Activated CD4-positive, CD25-positive, alpha-beta regulatory T cell treated with anti-CD3 and anti-CD28 coated beads, Interleukin-2, amount 50 U/mL, for 72 hours (primary cell): ENCODE results near the gene HEPACAM.

ENCODE experiments used
- DNase-seq: peaks from one replicate; pipeline ENCODE4 v3.0.0; 2021

HEPACAM gene

DNA sequence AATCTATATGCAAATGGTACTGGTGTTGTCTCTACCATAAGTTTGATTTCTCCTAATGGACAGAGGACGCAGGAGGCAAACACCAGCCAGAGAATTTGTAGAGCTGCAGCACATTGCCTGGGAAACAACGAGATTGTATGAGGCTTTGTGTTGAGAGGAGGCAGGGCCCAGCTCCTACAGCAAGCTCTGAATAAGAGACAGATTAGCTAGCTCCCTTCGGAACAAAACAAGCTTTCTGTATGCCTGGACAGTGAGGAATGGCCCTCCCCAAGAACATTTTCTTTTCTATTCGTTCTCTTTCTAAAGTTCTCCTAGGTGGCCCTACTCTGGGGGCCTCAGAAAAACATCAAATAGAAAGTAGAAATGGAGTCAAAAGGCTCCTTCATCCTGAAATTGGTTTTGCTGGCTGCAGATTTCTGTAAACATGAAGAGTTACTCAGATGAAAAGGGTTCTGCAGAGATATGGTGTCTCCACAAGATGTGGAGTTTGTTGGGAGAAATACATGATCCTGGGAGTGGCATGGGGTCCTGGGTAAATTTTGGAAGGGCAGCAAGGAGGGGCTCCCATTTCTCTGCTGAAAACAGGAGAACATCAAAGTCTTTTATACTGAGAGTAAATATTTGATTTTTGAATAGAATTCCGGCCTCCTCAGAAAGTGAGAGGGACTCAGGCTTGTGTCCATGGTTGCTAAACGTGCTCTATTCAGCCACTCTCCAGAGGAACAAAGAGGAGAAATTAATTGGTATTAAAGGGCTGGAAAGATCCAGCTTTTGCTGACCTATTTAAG, 6.8 kb upstream of the HEPACAM start:
- DNase-seq, result no peak

DNA sequence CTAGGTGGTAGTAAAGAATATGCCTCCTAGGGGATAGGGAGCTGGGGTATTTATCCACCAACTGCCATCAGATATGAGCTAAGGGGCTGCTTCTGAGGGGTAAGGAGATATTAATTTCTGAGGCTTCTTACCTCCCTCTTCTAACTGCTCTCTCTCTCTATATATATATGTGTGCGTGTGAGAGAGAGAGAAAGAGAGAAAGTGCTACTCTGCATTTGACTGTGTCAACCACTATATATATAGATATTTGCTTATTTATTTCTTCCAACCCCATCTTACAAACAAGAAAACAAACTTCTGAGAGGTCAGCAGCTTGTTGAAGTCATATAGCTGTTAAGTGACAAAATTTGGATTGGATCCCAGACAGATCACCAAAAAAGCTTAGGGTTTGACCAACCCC, 5.9 kb upstream of the HEPACAM start:
- no peak for DNase-seq

DNA sequence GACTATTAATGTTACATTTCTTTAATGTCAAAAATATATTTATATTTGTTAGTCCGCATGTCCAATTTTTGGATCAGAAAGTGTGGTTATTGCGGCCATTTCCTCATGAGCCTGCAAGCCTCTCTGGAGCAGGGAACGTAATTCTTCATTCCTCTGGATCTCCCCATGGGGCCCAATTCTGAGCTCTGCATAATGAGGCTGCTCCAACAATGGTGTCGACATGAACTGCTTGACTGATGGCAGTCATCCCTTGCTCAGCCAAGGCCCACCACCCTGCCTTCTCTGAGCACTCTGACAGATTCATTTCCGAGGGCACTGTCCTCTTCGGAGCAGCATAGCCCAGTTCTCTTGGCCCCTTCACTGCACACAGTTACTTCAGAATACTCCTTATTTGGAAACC, 3.1 kb upstream of the HEPACAM start:
- no peak for DNase-seq

DNA sequence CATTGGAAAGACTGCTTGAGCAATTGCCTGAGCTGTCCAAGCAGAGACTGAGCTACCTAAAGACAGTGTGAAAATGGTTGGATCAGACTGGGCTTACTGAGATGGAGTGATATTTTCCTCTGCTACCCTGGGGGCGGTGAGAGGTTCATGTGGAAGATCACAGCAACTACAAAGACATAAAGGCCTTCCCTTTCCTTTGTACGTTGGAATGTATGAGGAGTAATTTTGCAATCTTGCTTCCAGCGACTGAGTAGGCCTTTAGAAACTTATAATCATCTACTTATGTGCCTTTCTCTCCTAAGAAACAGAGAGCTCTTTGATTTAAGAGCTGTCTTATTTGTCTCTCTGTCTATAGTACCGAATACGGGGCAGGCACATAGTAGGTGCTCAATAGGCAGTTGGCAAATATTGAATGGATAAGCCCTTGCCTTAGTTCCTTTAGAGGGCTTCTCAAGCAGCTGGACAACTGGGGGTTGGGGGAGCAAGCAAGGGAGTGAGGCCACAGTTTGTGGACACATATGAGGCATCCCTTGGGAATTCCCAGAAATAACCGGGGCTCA, 2.4 kb upstream of the HEPACAM start:
- no peak for DNase-seq

DNA sequence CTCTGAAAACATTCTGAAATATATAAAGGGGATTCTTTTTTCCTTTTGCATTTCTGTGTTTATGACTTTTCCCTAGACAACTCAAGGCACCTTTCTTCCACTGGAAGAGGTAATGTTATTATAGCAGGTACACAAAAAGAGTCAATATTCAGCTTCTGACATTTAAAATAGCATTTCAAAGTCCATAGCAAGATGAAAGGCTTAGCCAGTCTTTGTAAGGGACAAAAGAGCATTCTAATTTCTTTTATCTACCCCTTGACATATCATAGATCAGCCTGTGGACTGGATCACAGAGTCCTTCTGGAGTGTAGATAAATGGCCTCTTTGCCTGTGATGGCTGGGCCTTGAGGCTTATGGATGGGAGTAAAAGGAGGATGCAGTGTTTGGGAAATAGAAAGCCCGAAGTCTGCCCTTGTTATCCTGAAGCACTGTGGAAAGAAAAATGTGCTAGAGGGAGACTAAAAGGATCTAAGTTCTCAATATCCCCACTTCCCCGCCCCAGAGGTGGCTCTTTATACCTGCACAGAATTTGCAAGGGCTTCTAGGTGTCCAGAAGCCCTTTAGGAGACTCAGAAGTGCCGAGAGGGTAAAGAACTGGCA, 1.6 kb upstream of the HEPACAM start:
- no peak for DNase-seq

DNA sequence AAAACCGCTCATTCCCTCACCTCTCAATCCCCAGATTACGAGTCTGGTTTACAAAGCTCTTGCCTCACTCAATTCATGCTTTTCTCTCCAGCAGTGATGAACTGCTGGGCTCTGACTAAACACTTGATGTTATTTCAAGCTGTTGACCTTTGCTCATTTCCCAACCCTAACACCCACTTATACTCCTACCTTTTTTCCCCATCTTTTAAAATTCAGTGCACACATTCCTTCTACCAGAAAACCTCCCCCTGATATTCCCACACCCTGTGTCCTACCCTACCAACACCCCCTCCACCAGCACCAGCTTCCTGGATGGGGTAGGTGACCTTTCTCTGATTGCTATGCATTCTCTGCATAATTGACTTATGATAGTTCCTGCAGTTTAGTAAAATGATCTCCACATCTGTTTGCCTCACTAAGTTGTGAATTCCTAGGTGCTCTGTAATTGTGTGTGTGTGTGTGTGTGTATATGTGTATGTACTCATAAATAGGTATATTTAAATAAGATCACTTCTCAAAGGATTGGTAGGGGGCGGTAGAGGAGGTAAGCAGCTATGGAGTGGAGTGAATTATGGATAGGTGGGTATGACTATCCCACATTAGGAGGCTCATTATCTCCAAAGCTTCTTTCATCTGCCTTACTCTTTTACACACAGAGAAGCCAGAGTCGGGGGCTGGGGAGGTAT, 842 bp downstream of the HEPACAM start:
- no peak for DNase-seq

DNA sequence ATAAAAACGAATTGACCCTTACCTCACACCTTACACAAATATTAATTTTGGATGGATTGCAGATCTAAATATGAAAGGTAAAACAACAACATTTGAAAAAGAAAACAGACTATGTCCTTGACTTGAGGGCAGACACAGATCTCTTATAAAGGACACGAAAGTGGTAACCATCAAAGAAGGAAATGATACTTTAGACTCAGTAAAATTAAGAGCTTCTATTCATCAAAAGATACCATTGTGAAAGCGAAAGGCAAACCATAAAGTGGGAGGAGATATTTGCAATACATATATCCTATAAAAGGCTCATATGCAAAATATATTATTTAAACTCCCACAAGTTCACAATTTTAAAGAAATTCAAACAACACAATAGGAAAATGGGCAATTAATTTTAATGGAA, 5.0 kb downstream of the HEPACAM start:
- no peak for DNase-seq

DNA sequence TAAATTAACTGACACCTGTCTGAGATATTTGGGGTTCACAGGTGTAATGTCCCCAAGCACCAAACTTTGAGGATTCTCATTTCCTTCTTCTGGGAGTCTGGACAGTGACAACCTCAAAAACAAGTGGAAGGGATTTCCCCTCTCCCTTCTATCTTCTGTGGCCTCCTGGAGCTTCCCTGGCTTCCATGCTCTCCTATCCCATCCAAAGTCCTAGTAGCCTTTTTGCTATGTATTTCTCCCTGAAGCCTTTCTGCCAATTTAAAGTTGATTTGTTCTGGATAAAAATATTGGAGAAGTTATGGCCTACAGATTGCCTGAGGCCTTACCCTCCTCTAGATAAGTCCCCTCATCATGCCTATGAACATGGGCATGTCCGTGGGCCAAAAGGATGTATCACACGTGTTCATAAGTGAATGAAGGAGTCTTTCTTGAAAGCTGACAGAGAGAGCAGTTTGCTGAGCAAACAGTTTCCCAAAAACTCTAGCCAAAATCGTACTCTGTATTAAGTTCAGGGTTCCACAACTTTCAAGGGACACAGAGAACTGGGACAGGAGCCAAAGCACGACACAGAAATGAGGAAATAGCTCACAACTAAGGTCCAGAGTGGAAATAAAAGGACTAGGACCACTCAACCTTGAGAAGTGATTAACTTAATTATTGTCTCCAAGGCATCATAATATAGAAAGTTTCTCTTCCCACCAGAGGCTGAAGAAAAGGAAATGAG, 6.7 kb downstream of the HEPACAM start:
- no peak for DNase-seq

DNA sequence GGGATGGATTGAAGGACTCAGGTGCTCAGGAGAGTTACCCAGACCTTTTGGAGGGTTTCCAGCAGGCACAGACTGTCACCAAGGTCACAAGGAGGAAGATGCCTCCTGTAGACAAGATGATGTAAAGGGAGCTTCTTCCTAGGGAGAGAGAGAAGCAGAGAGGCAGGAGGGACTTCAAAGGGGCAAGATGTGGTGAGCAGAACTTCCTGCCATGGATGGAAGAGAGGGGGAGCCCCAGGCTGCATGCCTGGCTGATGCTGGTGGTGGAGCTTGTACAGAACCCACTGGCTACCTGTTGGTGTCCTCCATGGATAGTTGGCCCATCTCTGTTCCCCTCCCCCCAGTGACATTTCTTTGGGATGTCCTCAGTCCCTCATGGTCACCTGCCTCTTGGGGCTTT, 12.6 kb downstream of the HEPACAM start:
- DNase-seq, result no peak

DNA sequence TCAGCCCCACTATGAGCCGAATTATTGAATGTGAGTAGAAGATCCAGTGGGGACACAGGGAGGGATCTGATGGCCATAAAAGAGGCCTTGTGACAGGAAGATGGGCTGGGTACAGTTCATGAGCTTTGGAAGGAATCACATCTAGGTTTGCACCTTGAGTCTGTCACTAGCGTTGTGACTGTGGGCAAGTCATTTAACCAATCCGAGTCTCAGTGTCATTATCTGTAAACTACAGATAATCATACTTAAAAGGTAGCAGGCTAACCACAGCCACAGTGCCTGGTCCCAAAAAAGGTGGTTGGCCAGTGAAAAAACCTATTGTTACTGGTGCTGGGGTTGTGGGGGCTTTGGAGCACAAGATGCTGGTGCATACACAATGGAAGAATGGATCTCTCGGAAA, 13.0 kb downstream of the HEPACAM start:
- no peak for DNase-seq

DNA sequence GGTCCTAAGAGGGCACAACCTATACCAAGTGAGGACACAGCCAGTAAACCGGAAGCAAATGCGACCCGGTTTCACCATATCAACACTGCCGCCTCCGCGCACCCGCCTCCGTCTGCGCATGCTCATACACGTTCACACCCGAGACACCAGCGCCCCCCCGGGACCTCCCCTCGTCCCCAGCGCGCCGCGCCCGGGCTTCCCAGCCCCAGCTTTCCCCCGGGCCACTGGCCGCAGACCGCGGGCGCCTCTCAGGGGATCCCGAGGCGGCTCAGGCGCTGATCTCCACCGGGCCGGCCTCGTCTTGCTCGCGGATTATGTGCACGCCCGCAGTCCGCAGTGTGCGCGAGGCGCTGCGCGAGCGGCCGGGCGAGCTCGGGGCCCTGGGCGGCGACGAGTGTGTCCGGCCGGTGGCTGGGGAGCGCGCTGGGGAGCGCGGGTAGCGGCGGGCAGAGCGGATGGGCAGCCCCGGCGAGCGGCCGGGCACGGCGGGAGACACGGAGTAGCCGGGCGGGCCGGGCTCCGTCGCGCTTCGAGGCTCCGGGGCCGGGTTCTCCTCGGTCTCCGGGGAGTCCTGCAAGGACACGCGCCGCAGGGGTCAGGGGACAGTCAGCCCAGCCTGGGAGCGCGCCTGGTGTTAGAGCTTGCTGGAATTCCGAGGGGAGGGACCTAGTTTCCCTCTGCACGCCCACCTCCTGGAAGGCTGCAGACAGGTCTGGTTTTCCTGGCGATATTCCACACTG, 14.8 kb downstream of the HEPACAM start:
- peak; percentile 74 for DNase-seq

DNA sequence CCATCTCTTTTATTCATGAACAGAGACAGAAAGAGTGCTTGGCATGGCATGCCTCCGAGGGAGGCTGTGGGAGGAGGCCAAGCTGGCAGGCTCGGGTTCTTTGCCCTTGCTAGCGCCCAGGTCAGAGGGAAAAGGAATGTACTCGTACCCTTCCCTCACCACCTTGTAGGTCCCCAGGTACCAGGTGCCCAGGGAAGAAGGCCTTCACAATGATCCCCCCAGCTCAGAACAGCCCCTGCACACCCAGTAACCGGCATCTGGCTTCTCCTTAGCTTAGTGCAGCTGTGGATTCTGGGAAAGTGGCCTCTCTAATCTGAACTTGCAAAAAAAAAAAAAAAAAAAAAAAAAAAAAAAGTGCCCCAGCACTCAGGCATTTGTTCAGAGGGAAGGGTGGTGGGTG, 15.5 kb downstream of the HEPACAM start:
- no peak for DNase-seq

DNA sequence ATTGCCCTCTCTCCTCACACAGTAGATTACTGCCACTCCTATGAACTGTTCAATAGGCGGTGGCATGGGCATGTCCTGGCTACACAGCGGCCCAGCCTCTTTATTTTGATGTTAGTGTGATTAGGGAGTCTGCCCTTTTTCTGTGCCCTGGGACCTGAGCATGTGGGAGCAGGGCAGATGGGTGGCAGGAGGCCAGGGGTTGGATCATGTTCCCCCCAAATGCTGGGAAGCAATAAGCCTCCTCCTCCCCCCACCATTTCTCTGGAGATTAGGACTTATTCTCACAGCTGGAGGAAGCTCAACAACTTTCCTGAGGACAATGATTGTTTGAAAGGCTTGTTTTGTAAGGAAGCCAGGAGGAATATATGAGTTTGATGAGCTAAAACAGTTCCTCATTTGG, 15.9 kb downstream of the HEPACAM start:
- DNase-seq, result no peak

DNA sequence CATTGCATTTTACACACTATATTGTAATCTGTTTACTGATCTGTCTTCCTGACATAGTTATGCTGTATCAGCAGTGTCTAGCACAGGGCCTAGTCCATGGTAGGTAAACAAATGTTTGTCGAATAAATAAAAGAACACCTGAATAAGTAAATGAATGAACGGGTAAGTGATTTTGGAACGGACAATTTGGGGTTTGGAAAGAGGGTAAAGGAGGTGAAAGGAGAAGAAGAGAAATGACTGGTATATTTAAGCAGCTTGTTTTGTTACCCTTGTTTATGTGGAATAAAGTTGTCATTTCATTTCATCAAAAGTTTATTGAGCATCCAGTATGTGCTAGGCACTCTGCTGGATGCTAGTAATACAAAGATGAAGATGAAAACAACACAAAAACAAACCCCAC, 16.9 kb downstream of the HEPACAM start, which contains the start of gene HEPN1:
TSS of gene HEPN1 (plus strand) at position 301 of the 400 bp plus-strand sequence.
- DNase-seq, result no peak

DNA sequence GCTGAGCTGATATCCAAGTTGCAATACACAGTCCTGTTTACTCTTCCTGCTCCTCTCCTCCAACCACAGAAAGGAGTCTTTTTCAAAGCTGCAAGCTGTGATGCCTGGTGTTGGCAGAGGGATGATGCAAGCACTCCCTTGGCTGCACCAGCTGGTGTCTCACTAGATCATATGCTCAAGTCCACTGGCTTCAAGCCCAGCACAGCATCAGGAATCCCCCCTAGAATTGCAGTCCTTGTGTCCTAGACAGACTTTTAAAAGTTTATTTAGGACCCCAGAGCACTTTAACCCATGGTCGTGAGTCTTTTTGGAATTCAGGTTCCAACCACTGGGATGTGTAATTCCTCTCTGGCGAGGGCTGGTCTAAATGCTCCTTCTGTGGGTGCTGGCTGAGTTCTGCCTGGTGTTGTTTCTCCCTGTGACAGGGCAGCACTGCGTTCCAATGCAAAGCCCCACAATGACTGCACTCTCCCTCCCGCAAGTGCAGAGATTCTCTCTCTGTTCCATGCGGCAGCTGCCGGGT, 18.7 kb downstream of the HEPACAM start:
- DNase-seq, result no peak

DNA sequence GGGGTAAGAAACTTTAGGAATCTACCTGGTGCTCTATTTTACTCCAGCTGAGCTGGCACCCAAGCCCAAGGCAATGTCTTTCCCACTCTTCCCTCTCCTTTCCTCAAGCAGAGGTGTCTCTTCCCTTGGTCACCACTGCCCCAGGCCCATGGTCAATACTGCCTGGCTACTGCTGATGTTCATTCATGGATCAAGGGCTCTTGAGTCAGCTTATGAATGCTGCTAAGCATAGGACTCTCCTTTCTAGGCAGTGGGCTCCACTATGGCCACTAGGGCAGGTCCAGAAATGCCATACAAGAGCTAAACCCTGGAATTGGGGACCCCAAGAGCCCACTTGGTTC, 19.5 kb downstream of the HEPACAM start:
- no peak for DNase-seq

DNA sequence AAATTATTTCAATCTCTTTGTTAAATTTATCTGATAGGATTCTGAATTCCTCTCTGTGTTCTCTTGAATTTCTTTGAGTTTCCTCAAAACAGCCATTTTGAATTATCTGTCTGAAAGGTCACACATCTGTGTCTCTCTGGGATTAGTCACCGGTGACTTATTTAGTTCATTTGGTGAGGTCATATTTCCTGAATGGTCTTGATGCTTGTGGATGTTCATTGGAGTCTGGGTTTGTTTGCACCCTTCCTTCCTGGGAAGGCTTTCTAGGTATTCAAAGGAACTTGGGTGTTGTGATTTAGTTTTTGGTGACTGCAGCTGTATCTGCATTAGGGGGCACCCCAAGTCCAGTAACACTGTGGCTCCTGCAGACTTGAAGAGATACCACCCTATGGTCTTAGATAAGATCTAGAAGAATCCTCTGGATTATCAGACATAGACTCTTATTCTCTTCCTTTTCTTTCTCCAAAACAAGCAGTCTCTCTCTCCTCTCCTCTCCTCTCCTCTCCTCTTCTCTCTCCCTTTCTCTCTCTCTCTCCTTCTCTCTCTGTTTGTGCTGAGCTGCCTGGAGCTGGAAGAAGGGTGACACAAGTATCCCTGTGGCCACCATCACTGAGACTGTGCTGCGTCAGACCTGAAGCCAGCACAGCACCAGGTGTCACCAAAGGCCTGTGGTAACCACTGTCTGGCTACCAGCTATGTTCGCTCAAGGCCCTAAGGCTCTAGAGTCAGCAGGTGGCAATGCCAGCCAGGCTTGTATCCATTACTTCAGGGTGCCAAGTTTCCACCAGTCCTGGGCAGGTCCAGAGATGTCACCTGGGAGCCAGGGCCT, 20.1 kb downstream of the HEPACAM start:
- DNase-seq, result no peak

DNA sequence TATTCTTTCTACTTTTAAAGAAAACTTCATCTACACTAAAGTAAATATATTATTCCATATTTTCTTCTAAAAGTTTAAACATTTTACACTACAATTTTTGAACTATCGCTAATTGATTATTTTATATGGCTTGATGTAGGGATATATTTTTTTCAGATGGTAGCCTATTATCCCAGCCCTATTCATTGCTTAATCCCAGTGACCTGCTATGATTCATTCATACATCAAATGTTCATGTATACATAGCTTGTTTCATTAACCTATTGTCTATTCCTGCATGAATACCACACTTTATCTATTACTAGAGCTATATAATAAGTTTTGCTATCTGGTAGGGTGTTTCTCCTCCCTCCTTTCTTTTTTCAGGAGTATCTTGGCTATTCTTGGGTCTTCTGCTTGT, 33.2 kb downstream of the HEPACAM start:
- DNase-seq, result no peak

DNA sequence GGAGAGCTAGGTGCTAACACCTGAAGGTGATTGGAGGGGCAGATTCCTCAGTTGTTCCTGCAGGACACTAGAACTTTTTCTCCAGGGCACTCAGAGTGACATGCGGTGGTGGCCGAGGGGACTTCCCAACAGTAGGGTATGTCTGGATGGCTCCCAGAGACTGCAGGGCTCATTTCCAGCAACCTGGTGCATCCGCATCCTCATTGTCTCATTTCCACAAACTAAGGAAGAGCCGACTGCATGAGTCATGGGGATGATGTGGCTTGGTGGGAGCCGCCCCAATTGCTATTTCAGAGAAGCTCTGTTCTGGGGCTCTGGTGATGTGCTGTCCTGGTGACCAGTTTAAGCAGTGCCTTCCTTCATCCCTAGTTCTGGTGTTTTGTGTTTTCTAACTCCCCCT, 35.4 kb downstream of the HEPACAM start:
- DNase-seq, result no peak

DNA sequence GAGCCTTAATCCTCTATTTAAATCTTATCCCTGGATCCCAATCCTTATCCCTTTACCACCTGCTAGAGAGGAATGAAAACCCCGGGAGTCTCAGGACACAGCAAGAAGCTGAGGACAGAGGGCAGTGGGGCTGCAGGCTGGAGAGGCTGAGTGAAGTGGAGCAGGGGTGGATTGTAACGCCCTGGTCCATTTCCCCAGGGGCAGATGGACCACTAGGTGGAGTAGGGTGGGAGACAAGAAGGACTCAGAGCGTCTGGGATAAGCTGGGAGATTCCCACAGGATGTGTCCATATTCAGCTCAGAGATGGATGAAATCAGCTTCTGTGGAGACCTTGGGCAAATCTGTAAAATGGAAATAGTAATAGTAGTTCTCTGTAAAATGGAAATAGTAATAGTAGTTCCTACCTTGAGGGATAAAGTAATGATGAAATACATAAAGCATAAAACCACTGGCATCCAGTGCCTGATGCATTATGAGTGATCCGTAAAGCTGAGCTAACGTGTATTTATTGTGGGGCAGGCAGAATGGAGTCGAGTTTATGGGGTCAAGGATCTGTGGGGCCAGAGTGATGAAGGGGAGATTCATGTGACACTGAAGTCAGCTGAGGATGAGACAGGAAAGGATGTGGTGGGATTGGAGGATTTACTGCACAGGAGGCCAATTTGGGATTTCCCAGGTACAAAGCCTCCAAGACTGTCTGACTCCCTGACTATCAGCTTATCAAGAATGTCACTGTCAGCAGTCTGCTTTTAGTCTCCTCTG, 36.3 kb downstream of the HEPACAM start:
- DNase-seq, result no peak

DNA sequence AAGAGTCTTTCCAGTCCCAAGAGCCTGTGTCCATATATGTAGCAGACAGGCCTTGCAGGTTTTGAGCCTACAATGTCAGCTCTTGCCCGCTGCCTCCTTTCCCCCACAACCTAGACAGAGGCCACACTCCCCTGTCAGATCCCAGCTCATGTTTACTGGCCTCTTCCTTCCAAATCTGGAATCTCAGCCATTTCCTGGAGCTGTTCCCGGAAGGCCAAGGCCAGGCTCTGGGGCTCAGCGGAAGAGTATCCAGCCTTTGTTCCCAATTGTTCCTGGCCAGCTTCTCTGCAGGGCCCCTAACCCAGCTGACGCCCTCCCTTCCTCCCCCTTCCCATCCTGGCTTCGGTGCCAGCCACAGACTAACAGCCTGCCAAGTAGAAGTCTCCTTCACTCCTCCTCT, 37.1 kb downstream of the HEPACAM start:
- no peak for DNase-seq
